GM21390 (cell line): ENCODE measurements around the gene EFTUD2.
"Not testable (repeated sequence)": the region's sequence is repeated elsewhere in the genome, so short reads cannot be mapped to it uniquely, and the experiment has no call there.

Experiments used
- ATAC-seq: cut with Tn5 transposase; IDR thresholded peaks from one replicate; pipeline ENCODE4 v1.9.1; 2021; ENCODE audit not compliant: unreplicated experiment

EFTUD2 gene

GRCh38 chr17:44850612-44851011, 48.6 kb downstream of the EFTUD2 start:
- no peak for ATAC-seq

DNA sequence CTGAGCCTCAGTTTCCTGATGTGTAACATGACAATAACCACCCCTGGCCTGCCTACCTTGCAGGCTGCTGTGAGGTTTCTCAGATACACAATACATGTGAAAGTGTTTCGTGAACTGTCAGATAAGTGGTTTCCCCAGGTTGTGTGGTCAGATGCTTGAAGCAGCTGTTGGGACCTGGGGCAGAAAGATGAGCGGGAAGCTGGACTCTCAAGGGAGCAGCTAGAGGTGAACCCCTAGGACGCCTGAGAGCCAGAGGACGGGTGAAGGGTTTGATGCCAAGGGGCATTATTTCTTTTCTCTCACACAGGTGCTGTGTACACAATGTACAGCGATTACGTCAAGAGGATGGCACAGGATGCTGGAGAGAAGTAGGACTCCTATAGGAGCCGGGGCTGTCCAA, 49.2 kb downstream of the EFTUD2 start:
- ATAC-seq, result no peak

DNA sequence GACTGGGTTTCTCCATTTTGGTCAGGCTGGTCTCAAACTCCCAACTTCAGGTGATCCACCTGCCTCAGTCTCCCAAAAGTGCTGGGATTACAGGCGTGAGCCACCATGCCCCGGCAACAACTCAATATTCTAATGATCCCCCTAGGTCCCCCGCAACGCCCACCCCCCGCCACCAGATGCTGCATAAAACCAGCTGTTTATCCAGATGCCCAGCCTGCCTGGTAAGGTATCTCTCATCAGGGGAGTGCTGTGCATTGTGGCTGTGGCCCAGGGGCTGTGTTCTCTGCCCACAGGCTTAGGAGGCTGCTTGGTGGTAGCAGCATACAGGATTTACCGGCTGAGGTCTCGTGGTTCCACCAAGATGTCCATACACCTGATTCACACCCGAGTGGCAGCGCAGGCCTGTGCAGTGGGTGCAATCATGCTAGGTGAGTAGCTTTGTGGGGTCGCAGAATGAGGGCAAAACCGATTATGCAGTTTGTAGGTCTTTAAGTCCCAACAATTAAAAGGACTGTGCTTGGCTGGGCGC, 50.2 kb downstream of the EFTUD2 start:
- ATAC-seq, result no peak

DNA sequence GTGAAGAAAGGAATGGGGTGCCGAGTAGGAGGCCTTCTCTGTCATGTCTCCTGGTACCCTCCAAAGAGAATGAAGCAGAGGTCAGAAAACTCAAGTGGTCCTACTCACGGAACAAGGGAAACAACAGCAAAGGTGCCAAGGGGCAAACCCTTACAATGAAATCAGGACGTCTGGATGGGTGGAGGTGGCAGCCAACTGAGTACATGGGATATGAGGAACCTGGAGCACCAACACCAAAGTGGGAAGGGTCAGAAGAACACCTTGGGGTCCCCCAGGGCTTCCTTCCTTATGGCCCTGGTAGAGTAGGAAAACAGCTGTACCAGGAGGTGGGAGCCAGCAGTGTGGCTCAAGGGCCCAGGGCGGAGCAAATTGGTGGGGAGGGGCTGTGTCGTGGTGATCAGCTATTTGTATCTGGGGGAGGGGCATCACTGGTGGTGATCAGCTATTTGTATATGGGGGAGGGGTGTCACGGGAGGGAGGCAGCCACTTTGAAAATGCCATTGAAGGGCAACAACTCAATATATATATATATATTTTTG, 50.9 kb downstream of the EFTUD2 start:
- no peak for ATAC-seq

GRCh38 chr17:44847586-44847985, 51.7 kb downstream of the EFTUD2 start, which contains the start of gene HIGD1B:
Gene HIGD1B, plus strand, starts transcription at chr17:44847883. Its CDS starts 270 bp downstream, at chr17:44848153.
- ATAC-seq, result no peak

- ATAC-seq, result no peak
Measured at GRCh38 chr17:44846206-44846605, 53.0 kb downstream of the EFTUD2 start.

GRCh38 chr17:44844390-44844830, 54.8 kb downstream of the EFTUD2 start:
- ATAC-seq, result no peak

DNA sequence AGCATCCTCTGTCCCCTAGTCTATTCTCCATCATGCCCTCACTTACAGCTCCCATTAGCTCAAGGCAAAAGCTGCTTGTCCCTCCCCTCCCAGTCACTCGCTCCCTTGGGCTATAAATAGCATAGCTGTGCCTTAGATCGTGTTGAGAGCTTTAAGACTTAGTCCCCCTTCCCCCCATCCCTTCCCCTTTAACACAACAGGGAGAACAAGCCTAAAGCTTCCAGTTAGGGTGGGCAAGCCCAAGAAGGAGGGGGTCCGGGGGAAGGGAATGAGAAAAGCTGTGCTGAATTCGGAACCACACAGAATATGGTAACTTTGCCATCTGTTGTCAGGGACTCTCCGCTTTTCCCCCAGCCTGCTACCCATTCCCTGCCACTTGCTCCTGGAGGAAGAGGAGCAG, 56.5 kb downstream of the EFTUD2 start:
- ATAC-seq, result no peak

DNA sequence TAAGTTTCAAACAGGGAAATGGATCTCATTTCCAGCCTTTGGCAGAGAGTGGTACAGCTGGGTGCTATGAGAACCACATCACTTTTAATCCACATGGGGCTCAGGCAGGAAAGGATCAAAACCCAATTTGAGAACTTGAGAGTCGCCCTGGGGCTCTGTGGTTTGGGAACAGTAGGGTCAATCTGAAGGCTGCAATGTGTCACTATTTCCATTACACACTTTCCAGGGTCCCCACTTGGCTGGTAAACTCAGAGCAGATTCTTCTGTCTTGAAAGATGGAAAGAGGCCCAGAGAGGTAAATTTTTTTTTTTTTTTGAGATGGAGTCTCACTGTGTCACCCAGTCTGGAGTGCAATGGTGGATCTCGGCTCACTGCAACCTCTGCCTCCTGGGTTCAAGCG, 58.3 kb downstream of the EFTUD2 start:
- ATAC-seq, result no peak

DNA sequence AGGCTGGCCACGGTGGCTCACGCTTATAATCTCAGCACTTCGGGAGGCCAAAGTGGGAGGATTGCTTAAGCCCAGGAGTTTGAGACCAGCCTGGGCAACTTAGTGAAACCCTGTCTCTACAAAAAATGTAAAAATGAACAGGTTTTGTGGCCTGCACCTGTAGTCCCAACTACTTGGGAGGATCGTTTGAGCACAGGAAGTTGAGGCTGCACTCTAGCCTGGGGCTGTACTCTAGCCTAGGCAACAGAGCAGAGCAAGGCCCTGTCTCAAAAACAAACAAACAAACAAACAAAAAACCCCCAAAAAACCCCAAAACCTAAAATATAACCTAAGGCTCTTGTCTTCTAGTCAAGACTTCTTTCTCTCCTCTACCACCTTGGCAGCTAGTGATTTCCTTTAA, 59.0 kb downstream of the EFTUD2 start:
- no peak for ATAC-seq

DNA sequence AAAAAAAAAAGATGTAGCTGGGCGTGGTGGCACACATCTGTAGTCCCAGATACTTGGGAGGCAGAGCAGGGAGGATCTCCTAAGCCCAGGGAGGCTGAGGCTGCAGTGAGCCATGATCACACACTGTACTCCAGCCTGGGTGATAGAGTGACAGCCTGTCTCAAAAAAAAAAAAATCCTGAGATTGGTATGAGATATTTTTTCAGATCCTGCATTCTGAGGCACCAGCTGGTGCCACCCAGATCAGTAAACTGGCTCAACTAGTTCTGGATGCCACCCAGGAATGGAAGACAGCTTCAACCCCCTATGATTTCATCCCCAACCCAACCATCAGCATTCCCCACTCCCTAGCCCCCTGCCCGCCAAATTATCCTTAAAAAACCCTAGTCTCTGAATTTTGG, 62.0 kb downstream of the EFTUD2 start:
- ATAC-seq, result no peak

GRCh38 chr17:44832805-44833204, 66.4 kb downstream of the EFTUD2 start:
- ATAC-seq, result no peak

DNA sequence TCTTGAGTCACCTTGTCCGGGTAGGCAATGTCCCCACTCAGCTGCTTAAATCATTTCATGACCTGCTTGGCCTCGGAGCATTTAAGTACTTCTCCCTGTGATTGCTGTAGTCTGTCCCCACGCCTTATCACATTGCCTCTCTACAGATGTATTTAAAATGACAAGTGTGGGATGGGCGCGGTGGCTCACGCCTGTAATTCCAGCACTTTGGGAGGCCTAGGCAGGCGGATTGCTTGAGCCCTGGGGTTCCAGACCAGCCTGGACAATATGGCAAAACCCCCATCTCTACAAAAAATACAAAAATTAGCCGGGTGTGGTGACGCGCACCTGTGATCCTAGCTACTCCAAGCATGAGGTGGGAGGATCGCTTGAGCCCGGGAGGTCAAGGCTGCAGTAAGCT, 67.9 kb downstream of the EFTUD2 start:
- ATAC-seq, result no peak

DNA sequence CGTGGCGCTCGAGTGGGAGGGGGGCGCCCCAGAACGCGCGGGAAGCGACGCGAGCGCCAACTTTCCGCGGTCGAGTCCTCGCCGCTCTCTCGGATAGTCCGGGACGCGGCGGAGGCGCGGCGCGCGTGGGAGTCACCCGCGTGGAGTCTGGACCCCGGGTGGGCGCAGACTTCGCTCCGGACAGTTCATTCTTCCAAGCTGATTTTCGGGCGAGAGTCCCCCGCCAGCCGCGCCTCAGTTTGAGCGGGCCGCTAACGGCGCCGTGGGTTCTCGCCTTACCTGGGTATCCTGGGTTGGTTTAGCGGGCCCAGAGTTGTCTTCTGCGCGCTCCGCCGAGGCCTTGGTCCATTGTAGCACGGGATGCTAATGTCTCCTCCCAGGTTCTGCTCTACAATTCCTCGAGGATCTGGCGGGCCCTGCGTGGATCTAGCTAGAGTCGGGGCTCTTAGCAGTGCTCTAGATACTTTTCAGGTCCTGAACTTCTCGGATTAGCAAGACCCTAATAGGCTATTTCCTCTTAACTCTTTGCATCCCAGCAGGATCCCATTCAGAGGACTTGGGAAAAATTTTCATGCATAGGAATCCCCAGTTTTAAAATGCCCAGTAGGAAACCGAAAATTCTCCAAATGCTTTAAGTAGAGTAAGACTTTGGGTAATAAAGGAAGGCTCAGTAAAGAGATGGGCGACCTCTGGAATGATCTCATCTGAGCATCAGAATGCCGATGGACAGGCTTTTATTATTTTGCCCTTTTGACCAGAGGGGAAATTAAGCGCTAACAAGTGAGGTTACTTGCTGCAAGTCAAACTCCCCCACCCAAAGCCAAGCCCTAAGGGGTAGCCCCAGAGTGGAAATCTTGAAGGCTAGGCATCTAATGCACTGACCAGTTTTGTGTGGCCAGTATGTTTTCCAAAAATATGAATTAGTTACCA, 68.6 kb downstream of the EFTUD2 start:
- ATAC-seq, result no peak

GRCh38 chr17:44829523-44830358, 69.5 kb downstream of the EFTUD2 start, which contains the start of gene GJC1:
Gene GJC1, minus strand, starts transcription at chr17:44830287. Its CDS starts 24,470 bp downstream, at chr17:44805817.
- no peak for ATAC-seq

GRCh38 chr17:44828919-44829522, 70.2 kb downstream of the EFTUD2 start:
- ATAC-seq, result no peak

- no peak for ATAC-seq
Measured at GRCh38 chr17:44827863-44828262, 71.4 kb downstream of the EFTUD2 start.

DNA sequence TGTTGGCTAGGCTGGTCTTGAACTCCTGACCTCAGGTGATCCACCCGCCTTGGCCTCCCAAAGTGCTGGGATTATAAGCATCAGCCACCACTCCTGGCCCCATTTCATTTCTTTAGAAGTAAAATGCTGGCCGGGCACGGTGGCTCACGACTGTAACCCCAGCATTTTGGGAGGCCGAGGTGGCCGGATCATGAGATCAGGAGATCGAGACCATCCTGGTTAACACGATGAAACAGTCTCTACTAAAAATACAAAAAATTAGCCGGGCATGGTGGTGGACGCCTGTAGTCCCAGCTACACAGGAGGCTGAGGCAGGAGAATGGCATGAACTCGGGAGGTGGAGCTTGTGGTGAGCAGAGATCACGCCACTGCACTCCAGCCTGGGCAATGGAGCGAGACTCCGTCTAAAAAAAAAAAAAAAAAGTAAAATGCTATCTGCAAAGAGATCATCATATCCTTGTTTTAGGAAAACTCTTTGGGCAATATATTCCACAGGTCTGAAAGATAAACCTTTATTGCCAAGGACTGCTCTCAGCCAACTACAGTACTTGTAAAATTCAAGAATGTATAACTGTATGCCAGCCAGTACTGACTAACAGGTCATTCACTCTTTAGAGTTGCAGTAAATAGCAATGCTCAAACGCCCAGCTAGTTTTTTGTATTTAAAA, 73.0 kb downstream of the EFTUD2 start:
- ATAC-seq, result no peak

GRCh38 chr17:44825236-44825635, 74.0 kb downstream of the EFTUD2 start:
- ATAC-seq, result not testable (repeated sequence)

DNA sequence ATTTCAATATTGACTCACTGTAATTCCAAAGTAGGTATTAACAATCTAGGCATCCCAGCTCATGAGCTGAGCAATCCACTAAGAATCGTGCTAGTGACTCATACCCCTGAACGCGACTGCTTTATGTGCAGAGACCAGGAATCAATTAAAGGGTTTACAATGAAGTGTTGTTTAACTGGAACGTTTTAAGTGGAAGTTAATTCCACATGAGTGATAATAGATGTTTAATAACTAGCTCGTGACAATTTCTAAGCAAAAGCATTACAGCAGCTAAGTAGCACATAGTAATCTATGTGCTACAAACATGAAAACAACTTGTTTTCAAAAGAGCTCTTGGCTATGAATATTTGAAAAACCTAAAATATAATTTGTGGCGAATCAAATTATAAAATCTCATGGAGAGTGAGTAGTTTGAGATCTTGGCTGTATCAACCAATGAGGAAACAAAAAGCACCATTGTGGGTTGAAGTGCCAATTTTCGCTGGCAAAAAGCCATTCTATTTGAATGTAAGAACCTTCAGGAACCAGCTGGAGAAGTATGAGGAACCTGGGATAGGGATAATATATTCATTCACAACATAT, 78.5 kb downstream of the EFTUD2 start:
- no peak for ATAC-seq
